ENCODE measurements around the gene TBXA2R. TPM values are rescaled to one million over a fixed set of nuclear protein-coding genes. Genes with fewer than 3 reads are reported as not detected.

TBXA2R gene
- total and polyA plus RNA-seq, 2 donors (not counting 3 experiments of a cell fraction or from before 2014, with no cell fraction given) = 2.4 to 2.9 TPM

DNA sequence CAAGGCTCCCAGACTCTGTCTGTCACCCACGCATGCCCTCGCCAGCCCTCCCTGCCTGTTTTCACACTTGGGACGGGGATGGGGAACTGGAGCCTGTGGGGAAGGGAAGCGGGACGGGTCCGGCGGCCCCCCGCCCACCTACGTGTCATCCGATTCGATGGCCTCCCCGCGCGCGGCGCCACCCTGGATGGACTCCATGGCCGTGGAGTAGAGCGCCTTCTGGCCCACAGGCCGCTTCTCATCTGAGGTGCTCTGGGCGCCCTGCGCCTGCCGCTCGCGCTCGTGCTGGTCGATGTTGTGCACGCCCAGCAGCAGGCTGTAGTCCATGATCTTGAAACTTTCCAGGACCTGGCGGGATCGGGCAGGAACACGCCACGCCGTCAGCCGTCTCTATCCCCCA lies 45.0 kb upstream of the TBXA2R start:
- BruUV-seq (replicated peaks) = no TSS peak
- intact Hi-C loops (cut with micrococcal nuclease) (no loop called here), dilution Hi-C loops (cut with MboI; ENCODE audit: extremely low pct_ligation_motif_present, low sequenced_read_pairs) (no loop called here)
- H4K20me1 ChIP-seq (replicated peaks; ENCODE audit: control insufficient read depth, extremely low read depth, insufficient read depth, low read length) = no peaks in the 10 kb centered on the region
- peaks cover 2 to 54% of the 10 kb centered on the region in 2 experiments for H3K36me3 ChIP-seq (ENCODE audit: control insufficient read depth in 2 of 2, extremely low read depth in 1 of 2, insufficient read depth in 2 of 2, low read length in 2 of 2)
- H2AFZ ChIP-seq (ENCODE audit: low read depth, low read length) = no peak overlapping the region
- DNase-seq (ENCODE audit: low read depth, low spot score) = no peak
- H3K27ac ChIP-seq (ENCODE audit: insufficient read depth, low read depth, low read length) = no peak overlapping the region
- TF ChIP-seq MYC (IDR thresholded peaks at IDR 0.05; ENCODE audit: low read depth, low read length) = no peak
- TF ChIP-seq EZH2 (IDR thresholded peaks at IDR 0.05; ENCODE audit: borderline replicate concordance, low read depth, low read length, severe bottlenecking) = no peak
- TF ChIP-seq POLR2AphosphoS5 (IDR thresholded peaks at IDR 0.05; ENCODE audit: insufficient read depth, low read depth, low read length) = no peak
- TF ChIP-seq, protein P1, sequence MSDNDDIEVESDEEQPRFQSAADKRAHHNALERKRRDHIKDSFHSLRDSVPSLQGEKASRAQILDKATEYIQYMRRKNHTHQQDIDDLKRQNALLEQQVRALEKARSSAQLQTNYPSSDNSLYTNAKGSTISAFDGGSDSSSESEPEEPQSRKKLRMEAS (IDR thresholded peaks at IDR 0.05; ENCODE audit: insufficient read depth, insufficient read length) = no peak
- no peak for TF ChIP-seq FOS (IDR thresholded peaks at IDR 0.05; ENCODE audit: borderline replicate concordance, insufficient read depth, low read length)
- no peak for TF ChIP-seq POLR2A (IDR thresholded peaks at IDR 0.05; ENCODE audit: low read depth, low read length)
- TF ChIP-seq JUN (IDR thresholded peaks at IDR 0.05; ENCODE audit: borderline replicate concordance, insufficient read depth, insufficient read length, low read depth) = no peak
- TF ChIP-seq, protein P2, sequence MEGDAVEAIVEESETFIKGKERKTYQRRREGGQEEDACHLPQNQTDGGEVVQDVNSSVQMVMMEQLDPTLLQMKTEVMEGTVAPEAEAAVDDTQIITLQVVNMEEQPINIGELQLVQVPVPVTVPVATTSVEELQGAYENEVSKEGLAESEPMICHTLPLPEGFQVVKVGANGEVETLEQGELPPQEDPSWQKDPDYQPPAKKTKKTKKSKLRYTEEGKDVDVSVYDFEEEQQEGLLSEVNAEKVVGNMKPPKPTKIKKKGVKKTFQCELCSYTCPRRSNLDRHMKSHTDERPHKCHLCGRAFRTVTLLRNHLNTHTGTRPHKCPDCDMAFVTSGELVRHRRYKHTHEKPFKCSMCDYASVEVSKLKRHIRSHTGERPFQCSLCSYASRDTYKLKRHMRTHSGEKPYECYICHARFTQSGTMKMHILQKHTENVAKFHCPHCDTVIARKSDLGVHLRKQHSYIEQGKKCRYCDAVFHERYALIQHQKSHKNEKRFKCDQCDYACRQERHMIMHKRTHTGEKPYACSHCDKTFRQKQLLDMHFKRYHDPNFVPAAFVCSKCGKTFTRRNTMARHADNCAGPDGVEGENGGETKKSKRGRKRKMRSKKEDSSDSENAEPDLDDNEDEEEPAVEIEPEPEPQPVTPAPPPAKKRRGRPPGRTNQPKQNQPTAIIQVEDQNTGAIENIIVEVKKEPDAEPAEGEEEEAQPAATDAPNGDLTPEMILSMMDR (IDR thresholded peaks at IDR 0.05; ENCODE audit: extremely low read depth in 1 of 2, insufficient read depth in 1 of 2, low read depth in 1 of 2, low read length in 2 of 2) = no peak
- no peak for TF ChIP-seq GATA2 (IDR thresholded peaks at IDR 0.05; ENCODE audit: insufficient read depth, insufficient read length, low read depth, low read length)
- no peak for FAIRE-seq
- H3K79me2 ChIP-seq (ENCODE audit: control insufficient read depth, insufficient read depth, low read length) = no peaks in the 10 kb centered on the region
- H3K9me1 ChIP-seq (replicated peaks; ENCODE audit: control insufficient read depth, extremely low read depth, insufficient read depth, low read length) = no peaks in the 10 kb centered on the region
- no peak overlapping the region for H3K9ac ChIP-seq (replicated peaks; ENCODE audit: extremely low read depth, insufficient read depth, low read length)
- CTCF ChIA-PET = no interaction called here
- no peaks in the 10 kb centered on the region for H3K27me3 ChIP-seq (ENCODE audit: control insufficient read depth in 2 of 2, insufficient read depth in 2 of 2, low read length in 2 of 2)
- H3K9me3 ChIP-seq (replicated peaks; ENCODE audit: control insufficient read depth, insufficient read depth, low read length) = no peaks in the 10 kb centered on the region
- POLR2A ChIA-PET = no interaction called here
- no peaks in the 10 kb centered on the region for H3K4me1 ChIP-seq (ENCODE audit: control insufficient read depth, extremely low read depth, insufficient read depth, low read length)
- H3K4me2 ChIP-seq (ENCODE audit: insufficient read depth, low read length) = no peak overlapping the region
- no peak overlapping the region for H3K4me3 ChIP-seq (replicated peaks in 1 of 3; ENCODE audit: insufficient read depth in 1 of 3, low read depth in 1 of 3, low read length in 3 of 3)

Measured in endothelial cell of umbilical vein (primary cell).